ENCODE data around the gene LRCH3.

Gene LRCH3

GRCh38 chr3:197800379-197800778 lies 9.3 kb downstream of the LRCH3 start:
- DNase-seq (ENCODE audit: extremely low read depth, low read depth), result no peak
- H3K4me3 ChIP-seq (replicated peaks; ENCODE audit: low read depth, low read length), result no peak overlapping the region
- no peak for TF ChIP-seq CTCF (IDR thresholded peaks at IDR 0.05; ENCODE audit: low read depth, low read length, missing control alignments)

GRCh38 chr3:197801891-197802778 lies 11.1 kb downstream of the LRCH3 start:
- DNase-seq (ENCODE audit: extremely low read depth, low read depth), result no peak
- TF ChIP-seq CTCF (IDR thresholded peaks at IDR 0.05; ENCODE audit: low read depth, low read length, missing control alignments), result peak; percentile 47
- no peak overlapping the region for H3K4me3 ChIP-seq (replicated peaks; ENCODE audit: low read depth, low read length)

GRCh38 chr3:197802779-197803459 lies 11.9 kb downstream of the LRCH3 start:
- no peak overlapping the region for H3K4me3 ChIP-seq (replicated peaks; ENCODE audit: low read depth, low read length)
- DNase-seq (ENCODE audit: extremely low read depth, low read depth), result no peak

GRCh38 chr3:197804511-197804910 lies 13.5 kb downstream of the LRCH3 start:
- no peak for DNase-seq (ENCODE audit: extremely low read depth, low read depth)
- H3K4me3 ChIP-seq (replicated peaks; ENCODE audit: low read depth, low read length), result no peak overlapping the region
- TF ChIP-seq CTCF (IDR thresholded peaks at IDR 0.05; ENCODE audit: low read depth, low read length, missing control alignments), result no peak

More at GRCh38 chr3:197802779-197803459, 11.9 kb downstream of the LRCH3 start:
- TF ChIP-seq CTCF (IDR thresholded peaks at IDR 0.05; ENCODE audit: low read depth, low read length, missing control alignments), result no peak

- no peak overlapping the region for H3K4me3 ChIP-seq (replicated peaks; ENCODE audit: low read depth, low read length)
- no peak for DNase-seq (ENCODE audit: extremely low read depth, low read depth)
- no peak for TF ChIP-seq CTCF (IDR thresholded peaks at IDR 0.05; ENCODE audit: low read depth, low read length, missing control alignments)
Observed at GRCh38 chr3:197807969-197808587, 17.0 kb downstream of the LRCH3 start.

GRCh38 chr3:197809356-197810020 lies 18.4 kb downstream of the LRCH3 start:
- no peak for DNase-seq (ENCODE audit: extremely low read depth, low read depth)
- TF ChIP-seq CTCF (IDR thresholded peaks at IDR 0.05; ENCODE audit: low read depth, low read length, missing control alignments), result no peak
- H3K4me3 ChIP-seq (replicated peaks; ENCODE audit: low read depth, low read length), result no peak overlapping the region

All from HFF-Myc (cell line).